IPS DF 4.7 (cell line): ENCODE measurements around the gene GLI3.
A peak's percentile ranks its signal among the peaks of the same experiment; 100 is the strongest.

Experiments
- DNase-seq: peaks from one replicate; pipeline ENCODE4 v3.0.0-alpha.2; 2013; ENCODE audit warnings: low spot score; ENCODE audit errors: extremely low read depth

Gene GLI3

GRCh38 chr7:42105554-42106358 is 131.3 kb downstream of the GLI3 start:
- DNase-seq: no peak

- DNase-seq: no peak
These were observed 132.3 kb downstream of the GLI3 start for GRCh38 chr7:42104694-42105093.

GRCh38 chr7:42104231-42104630 is 132.8 kb downstream of the GLI3 start:
- DNase-seq: no peak

- DNase-seq: no peak
These were observed 133.6 kb downstream of the GLI3 start for GRCh38 chr7:42103456-42103855.

- DNase-seq: no peak
These were observed 134.0 kb downstream of the GLI3 start for GRCh38 chr7:42103020-42103419.

GRCh38 chr7:42102301-42102700 is 134.7 kb downstream of the GLI3 start:
- DNase-seq: no peak

GRCh38 chr7:42100156-42100508 is 136.9 kb downstream of the GLI3 start:
- no peak for DNase-seq

- DNase-seq: no peak
These were observed 137.4 kb downstream of the GLI3 start for GRCh38 chr7:42099470-42100155.

- DNase-seq: no peak
These were observed 137.9 kb downstream of the GLI3 start for GRCh38 chr7:42099066-42099465.

- DNase-seq: no peak
These were observed 139.3 kb downstream of the GLI3 start for GRCh38 chr7:42097752-42098151.

- no peak for DNase-seq
These were observed 140.1 kb downstream of the GLI3 start for GRCh38 chr7:42096681-42097561.

- DNase-seq: no peak
These were observed 140.7 kb downstream of the GLI3 start for GRCh38 chr7:42096268-42096667.

GRCh38 chr7:42095791-42096190 is 141.2 kb downstream of the GLI3 start:
- no peak for DNase-seq

GRCh38 chr7:42093349-42093905 is 143.6 kb downstream of the GLI3 start:
- DNase-seq: no peak

GRCh38 chr7:42091461-42092291 is 145.3 kb downstream of the GLI3 start:
- peak; percentile 78 for DNase-seq

- DNase-seq: no peak
These were observed 146.2 kb downstream of the GLI3 start for GRCh38 chr7:42090806-42091205.

- no peak for DNase-seq
These were observed 147.0 kb downstream of the GLI3 start for GRCh38 chr7:42090056-42090455.

GRCh38 chr7:42087616-42088015 is 149.4 kb downstream of the GLI3 start:
- no peak for DNase-seq

GRCh38 chr7:42085531-42085930 is 151.5 kb downstream of the GLI3 start:
- DNase-seq: no peak

GRCh38 chr7:42084263-42084662 is 152.7 kb downstream of the GLI3 start:
- DNase-seq: no peak

- DNase-seq: no peak
These were observed 153.7 kb downstream of the GLI3 start for GRCh38 chr7:42083284-42083683.
